ENCODE results near the gene AGGF1.
"Not testable (repeated sequence)": the region's sequence is repeated elsewhere in the genome, so short reads cannot be mapped to it uniquely, and the experiment has no call there.

The AGGF1 gene

GRCh38 chr5:77087484-77088261, 57.5 kb downstream of the AGGF1 start:
- peak; percentile 16 for DNase-seq (ENCODE audit: low spot score)

- DNase-seq (ENCODE audit: low spot score) = no peak
Measured at GRCh38 chr5:77095189-77095588, 65.0 kb downstream of the AGGF1 start.

- DNase-seq (ENCODE audit: low spot score) = no peak
Measured at GRCh38 chr5:77101298-77101697, 71.1 kb downstream of the AGGF1 start.

GRCh38 chr5:77102549-77102948, 72.3 kb downstream of the AGGF1 start:
- DNase-seq (ENCODE audit: low spot score) = no peak

GRCh38 chr5:77103457-77103856, 73.3 kb downstream of the AGGF1 start:
- no peak for DNase-seq (ENCODE audit: low spot score)

DNA sequence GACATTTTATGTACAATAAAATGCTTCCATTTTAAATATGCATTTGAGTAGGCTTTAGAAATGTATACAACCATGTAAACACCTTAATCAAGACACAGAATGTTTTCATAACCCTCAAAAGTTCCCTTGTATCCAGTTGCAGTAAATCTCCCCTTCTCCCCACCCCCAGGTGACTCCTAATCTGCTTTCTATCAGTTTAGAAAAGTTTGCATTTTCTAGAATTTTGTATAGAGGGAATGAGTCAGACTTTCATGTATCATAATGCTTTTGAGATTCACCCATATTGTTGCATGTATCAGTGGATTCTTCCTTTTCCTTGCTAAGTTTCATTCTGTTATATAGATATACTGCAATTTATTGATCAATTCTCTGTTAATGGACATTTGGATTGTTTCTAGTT, 74.6 kb downstream of the AGGF1 start:
- no peak for DNase-seq (ENCODE audit: low spot score)

DNA sequence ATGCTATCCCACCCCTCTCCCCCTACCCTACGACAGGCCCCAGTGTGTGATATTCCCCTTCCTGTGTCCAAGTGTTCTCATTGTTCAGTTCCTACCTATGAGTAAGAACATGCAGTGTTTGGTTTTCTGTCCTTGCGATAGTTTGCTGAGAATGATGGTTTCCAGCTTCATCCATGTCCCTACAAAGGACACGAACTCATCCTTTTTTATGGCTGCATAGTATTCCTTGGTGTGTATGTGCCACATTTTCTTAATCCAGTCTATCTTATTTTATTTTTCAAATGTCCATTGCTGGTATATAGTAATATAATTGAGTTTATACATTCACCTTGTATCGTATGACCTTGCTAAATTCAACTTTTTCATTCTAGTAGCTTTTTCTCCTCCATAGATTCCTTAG, 76.8 kb downstream of the AGGF1 start:
- DNase-seq (ENCODE audit: low spot score) = not testable (repeated sequence)
